NCI-H524 (cell line): ENCODE results near the gene GRK2.
"Not testable (repeated sequence)": the region's sequence is repeated elsewhere in the genome, so short reads cannot be mapped to it uniquely, and the experiment has no call there.

Source experiments
- DNase-seq, 2 experiments: peaks; one replicate each; lab custom pipeline; 2025; lab: John Stamatoyannopoulos, UW

GRK2 gene

GRCh38 chr11:67312187-67313021, 46.1 kb downstream of the GRK2 start:
- no peak for DNase-seq

GRCh38 chr11:67313125-67313890, 47.0 kb downstream of the GRK2 start:
- no peak for DNase-seq

DNA sequence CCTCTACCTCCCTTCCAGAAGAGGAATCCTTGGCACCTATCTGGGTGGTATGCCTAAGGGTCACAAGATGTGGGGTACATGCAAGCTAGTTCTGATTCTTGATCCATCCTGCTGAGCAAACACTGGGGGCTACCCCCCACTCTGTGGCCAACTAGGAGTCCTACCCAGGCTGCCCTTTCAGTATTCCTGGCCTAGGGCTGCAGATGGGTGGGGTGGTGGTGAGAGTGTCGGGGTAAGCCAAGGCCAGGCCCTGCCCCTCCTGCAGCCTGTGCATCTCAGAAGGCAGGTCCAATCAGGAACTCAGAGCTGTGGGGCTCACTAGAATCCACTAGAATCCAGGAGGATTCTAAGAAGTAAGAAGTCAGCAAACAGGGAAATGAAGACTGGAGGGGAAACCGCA, 47.9 kb downstream of the GRK2 start:
- DNase-seq, result no peak

DNA sequence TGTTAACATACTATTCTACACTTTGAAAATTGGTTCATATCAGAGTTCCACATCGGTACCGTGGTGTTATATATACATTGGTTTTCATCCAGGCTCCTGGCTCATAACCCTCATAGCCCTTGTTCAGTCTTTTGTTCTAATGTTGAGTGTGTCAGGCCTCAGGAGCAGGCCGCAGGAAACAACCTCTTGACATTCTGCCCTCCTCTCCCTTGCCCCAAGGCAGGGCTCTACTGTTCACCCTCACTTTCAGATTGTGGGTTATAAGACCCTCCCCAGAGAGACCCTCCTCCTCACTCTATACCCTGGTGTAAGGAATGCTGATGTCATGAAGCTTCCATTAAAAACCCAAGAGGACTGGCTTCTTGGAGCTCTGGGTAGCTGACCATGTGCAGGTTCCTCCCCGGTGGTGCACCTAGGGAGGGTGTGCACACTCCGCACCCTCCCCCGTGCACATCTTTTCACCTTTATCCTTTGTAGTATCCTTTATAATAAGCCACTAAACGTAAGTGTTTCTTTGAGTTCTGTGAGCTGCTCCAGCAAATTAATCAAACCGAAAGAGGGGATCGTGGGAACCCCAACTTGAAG, 49.1 kb downstream of the GRK2 start:
- no peak for DNase-seq

GRCh38 chr11:67316882-67317204, 50.6 kb downstream of the GRK2 start:
- no peak for DNase-seq

DNA sequence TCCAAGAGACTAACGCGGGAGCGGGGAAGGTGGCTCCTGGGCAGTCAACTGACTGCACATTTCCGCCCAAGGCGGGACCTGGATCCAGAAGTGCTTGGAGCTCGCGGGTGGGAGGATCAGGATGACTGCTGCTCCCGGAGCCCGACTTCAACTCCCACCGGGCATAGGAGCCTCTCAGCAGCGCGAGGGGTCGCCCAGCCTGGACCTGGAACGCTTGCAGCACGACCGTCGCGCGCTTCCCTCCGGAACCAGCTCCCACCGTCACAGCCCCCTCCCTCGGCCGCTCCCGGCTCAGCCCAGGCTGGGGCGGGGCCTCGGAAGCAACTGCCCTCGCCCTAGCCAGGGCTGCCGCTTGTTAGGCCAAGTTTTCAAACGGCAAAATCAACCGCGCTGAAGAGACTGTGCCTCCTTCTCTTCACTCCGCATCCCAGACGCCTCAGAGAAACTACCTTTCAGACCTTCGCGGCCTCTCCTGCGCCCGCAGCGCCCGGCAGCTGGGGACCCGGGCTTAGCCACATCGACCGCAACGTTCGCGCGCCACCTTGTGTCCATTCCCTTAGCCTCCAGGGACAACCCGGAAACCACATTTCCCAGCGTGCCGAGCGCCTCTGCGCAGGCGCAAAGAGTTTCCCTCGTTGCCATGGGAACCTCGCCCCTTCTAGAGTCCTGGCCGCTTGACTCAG, 51.1 kb downstream of the GRK2 start:
- DNase-seq, result peak; percentile 93 to 95

GRCh38 chr11:67317888-67318555, 51.7 kb downstream of the GRK2 start:
- peak in 1 of 2 experiments; percentile 55 for DNase-seq

DNA sequence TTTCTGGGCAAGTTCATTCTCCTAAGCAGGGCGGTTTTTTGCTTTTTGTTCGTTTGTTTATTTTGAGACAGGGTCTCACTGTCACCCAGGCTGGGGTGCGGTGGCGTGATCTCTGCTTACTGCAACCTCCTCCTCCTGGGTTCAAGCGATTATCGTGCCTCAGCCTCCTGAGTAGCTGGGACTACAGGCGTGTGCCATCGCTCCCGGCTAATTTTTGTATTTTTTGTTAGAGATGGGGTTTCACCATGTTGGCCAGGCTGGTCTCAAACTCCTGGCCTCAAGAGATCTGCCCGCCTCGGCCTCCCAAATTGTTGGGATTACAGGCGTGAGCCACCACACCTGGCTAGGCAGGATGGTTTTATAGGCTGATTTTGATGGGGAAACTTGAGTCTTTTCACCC, 52.6 kb downstream of the GRK2 start:
- DNase-seq, result not testable (repeated sequence)

DNA sequence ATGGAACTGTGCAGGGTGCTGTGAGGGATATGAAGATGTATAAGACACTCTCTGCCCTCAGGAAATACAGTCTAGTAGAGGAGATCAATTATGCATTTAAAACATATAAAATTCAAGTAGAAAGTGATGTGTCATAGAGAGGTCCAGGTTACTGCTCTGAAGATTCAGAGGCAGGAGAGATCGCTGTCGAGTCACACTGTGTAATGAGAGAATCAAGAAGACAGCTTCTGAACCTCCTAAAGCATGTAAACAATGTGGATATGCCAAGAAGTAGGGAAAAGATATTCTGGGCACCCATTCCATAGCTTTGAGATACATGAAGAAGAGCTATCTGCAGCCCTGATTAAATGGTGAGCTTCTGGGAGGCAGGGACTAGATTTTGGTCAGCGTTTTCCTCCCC, 53.7 kb downstream of the GRK2 start:
- DNase-seq, result no peak

DNA sequence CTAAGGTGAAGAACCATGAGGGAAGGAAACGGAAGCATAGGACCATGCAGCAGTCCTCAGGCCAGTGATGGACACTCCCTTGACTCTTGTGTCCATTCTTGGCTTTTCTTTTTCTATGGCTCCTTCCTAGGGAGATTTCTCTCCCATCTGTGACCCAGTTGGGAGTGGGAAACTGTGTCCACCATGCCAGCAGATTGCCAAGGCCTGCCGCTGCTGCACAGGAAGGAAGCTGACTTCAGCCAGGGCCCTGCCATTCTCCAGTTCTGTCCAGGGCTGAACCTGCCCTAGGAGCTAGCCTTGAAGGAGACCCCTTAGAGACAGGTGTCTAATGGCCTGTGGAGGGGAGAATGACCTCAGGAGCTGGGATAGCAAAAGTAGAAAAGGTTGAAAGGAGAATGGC, 54.4 kb downstream of the GRK2 start:
- no peak for DNase-seq

DNA sequence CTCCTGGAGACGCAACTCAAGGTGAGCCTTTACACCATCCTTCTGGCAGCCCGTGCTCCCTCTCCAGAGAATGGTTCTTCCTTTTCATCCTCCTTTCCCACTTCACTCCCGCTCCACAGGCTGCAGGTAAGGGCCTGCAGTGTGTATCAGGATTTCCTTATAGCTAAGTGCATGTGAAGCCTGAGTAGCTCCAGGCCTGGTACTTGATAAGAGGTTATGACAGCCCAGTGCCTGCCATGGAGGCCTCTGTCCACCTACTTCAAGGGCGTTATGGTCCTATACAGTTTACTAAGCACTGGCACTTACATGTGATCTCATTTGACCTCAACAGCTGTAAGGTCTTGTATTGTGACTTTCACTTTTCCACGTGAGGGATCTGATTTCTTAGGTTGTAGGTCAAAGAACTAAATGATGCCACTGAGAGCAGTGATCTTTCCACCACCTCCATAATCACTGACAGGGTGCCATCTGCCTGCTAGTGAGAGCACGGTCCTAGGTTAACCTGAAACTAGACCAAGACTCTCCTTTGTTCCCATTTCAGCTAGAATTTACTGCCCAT, 55.1 kb downstream of the GRK2 start:
- no peak for DNase-seq

- no peak for DNase-seq
Measured at GRCh38 chr11:67322049-67322448, 55.8 kb downstream of the GRK2 start.

- DNase-seq, result no peak
Measured at GRCh38 chr11:67323526-67323925, 57.3 kb downstream of the GRK2 start.

DNA sequence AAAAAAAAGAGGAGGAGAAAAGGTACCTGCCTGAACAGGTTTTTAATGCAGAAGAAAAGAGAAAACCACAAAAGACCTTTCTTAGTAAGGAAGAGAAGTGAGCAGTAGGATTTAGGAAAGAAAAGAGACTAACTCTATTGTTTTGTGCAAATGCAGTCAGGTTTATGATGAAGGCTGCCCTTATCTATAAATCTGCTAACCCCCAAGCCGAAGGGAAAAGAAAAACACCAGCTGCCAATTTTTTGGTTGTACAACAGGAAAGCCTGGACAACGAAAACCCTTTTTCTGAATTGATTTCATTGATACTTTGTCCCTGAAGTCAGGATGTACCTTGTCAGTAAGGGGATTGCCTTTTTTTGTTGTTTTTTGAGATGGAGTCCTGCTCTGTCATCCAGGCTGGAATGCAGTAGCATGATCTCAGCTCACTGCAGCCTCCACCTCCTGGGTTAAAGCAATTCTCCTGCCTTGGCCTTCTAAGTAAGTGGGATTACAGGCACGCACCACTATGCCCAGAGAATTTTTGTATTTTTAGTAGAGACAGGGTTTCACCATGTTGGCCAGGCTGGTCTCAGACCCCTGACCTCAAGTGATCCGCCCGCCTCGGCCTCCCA, 65.9 kb downstream of the GRK2 start:
- DNase-seq, result no peak
